GM18526 (cell line): Measurements from ENCODE around the gene TATDN3.
A peak's percentile ranks its signal among the peaks of the same experiment; 100 is the strongest.

ENCODE experiments used
- POLR2A ChIP-seq: IDR thresholded peaks from 3 replicates; pipeline ENCODE4 v1.6.1; 2011; ENCODE audit not compliant: insufficient read length; ENCODE audit errors: extremely low read depth

Gene TATDN3

GRCh38 chr1:212791676-212792395 is at the start of gene TATDN3, which contains the start of gene NSL1:
Gene TATDN3, plus strand, starts transcription at chr1:212791894. Its CDS starts 28 bp downstream, at chr1:212791922.
Gene NSL1, minus strand, starts transcription at chr1:212791777. Its CDS starts 14 bp downstream, at chr1:212791763.
- peak; percentile 87 for TF ChIP-seq POLR2A

- no peak for TF ChIP-seq POLR2A
These were observed 47.7 kb upstream of the TATDN3 start for GRCh38 chr1:212743901-212744475.

GRCh38 chr1:212745303-212745702 is 46.4 kb upstream of the TATDN3 start:
- TF ChIP-seq POLR2A: no peak

GRCh38 chr1:212746546-212746945 is 45.1 kb upstream of the TATDN3 start:
- TF ChIP-seq POLR2A: no peak

GRCh38 chr1:212749821-212750535 is 41.7 kb upstream of the TATDN3 start:
- TF ChIP-seq POLR2A: no peak

- TF ChIP-seq POLR2A: no peak
These were observed 39.3 kb upstream of the TATDN3 start for GRCh38 chr1:212752252-212752933.

- no peak for TF ChIP-seq POLR2A
These were observed 38.7 kb upstream of the TATDN3 start for GRCh38 chr1:212752934-212753497.

- TF ChIP-seq POLR2A: no peak
These were observed 37.9 kb upstream of the TATDN3 start for GRCh38 chr1:212753749-212754148.

GRCh38 chr1:212754193-212754592 is 37.5 kb upstream of the TATDN3 start:
- TF ChIP-seq POLR2A: no peak

GRCh38 chr1:212754680-212755079 is 37.0 kb upstream of the TATDN3 start:
- no peak for TF ChIP-seq POLR2A

GRCh38 chr1:212759683-212760082 is 32.0 kb upstream of the TATDN3 start:
- TF ChIP-seq POLR2A: no peak

GRCh38 chr1:212760126-212760823 is 31.4 kb upstream of the TATDN3 start:
- no peak for TF ChIP-seq POLR2A

- no peak for TF ChIP-seq POLR2A
These were observed 29.5 kb upstream of the TATDN3 start for GRCh38 chr1:212762234-212762633.

GRCh38 chr1:212762839-212763238 is 28.9 kb upstream of the TATDN3 start:
- no peak for TF ChIP-seq POLR2A
